Skeletal muscle tissue (tissue), 5 donors: ENCODE measurements around the gene SEC16A. TPM values are rescaled to one million over a fixed set of nuclear protein-coding genes. Genes with fewer than 3 reads are reported as not detected.

ENCODE experiments used
- H3K27ac ChIP-seq: one replicate; pipeline ENCODE4 v1.7.0; 2013; ENCODE audit warnings: mild to moderate bottlenecking, low read depth, low read length, inconsistent platforms
- H3K27me3 ChIP-seq, 3 donors: one replicate each; pipeline ENCODE4 v1.7.0; 2013; ENCODE audit warnings: low read length in 3 of 3; ENCODE audit not compliant: control insufficient read depth in 3 of 3, insufficient read depth in 3 of 3
- H3K36me3 ChIP-seq, 3 donors: one replicate each; pipeline ENCODE4 v1.7.0; 2013; ENCODE audit warnings: low read length in 3 of 3; ENCODE audit not compliant: control insufficient read depth in 3 of 3, insufficient read depth in 3 of 3
- H3K4me1 ChIP-seq, 3 donors: one replicate each; pipeline ENCODE4 v1.7.0; 2013; ENCODE audit warnings: low read length in 3 of 3, mild to moderate bottlenecking in 3 of 3; ENCODE audit not compliant: control insufficient read depth in 3 of 3, insufficient read depth in 3 of 3
- H3K4me3 ChIP-seq, 3 donors: one replicate each; pipeline ENCODE4 v1.7.0; 2013; ENCODE audit warnings: low read length in 3 of 3
- H3K9ac ChIP-seq, 3 donors: one replicate each; pipeline ENCODE4 v1.7.0; 2013; ENCODE audit warnings: low read length in 3 of 3, mild to moderate bottlenecking in 3 of 3, moderate library complexity in 2 of 3, low read depth in 1 of 3
- H3K9me3 ChIP-seq, 3 donors: one replicate each; pipeline ENCODE4 v1.7.0; 2013; ENCODE audit warnings: low read length in 3 of 3; ENCODE audit not compliant: control insufficient read depth in 3 of 3
- small RNA-seq: library from RNA; depleted of rRNA; stranded (forward); fragments of <200 nt; gene quantifications from one replicate; pipeline ENCODE3, GENCODE V24; 2014
- total RNA-seq: library from RNA; depleted of rRNA; stranded (reverse); fragments of >200 nt; gene quantifications from one replicate; pipeline ENCODE4 v1.2.3, GENCODE V29; 2014
- donor health status: Osteomylitis.

SEC16A gene
- total RNA-seq, 1 donor from 2014 or later = 14.1 TPM

DNA sequence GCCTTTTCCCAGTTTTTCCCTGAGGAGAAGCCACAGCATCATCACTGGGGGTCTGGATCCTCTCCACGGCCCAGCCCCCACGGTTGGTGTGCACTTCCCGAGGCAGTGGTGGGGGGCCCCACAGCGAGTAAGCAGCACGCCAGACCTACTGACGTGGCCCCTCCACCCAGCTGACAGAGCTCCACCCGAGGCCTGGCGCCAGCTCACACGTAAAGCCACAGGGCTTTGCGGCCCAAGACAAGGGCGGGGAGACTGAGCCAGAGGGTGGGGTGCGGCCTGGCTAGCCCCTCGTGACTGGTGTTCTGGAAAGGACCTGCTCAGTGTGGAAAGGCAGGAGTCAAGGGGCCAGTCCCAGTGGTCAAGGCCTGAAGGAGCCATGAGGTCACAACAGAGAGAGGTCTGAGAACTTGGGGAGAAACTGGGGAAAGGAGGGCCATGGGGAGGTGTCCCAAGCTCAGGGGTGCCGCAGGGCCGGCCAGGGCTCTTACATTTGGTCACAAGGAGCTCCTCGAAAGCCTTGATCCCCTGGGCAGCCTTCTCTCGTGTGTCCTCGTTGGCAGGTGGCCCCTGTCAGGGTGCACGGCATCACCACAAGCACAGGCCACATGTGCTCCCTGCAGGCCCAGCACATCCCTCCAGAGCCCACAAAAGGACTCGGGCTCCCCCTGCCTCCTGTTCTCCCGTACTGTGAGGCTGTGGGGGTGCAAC, 88.4 kb downstream of the SEC16A start:
- H3K9ac ChIP-seq = no peak overlapping the region

DNA sequence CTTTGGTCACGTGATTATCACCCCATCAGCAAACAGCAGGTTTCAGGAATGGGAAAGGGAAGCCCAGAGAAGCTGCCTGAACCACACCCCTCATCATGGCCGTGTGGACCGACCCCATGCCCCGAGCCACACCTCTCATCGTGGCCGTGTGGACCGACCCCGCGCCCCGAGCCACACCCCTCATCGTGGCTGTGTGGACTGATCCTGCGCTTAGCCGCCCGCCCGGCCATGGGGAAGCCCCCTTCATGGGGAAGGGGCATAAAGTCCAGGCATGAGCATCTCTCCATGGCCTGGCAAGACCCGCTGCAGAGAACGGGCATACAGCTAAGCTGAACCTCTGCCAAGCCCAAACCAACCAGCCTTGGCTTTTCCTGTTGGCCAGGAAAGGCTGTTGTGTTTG, 89.3 kb downstream of the SEC16A start:
- no peaks in the 10 kb centered on the region for H3K9me3 ChIP-seq
- no peak overlapping the region for H3K4me3 ChIP-seq
- H3K4me1 ChIP-seq = peaks cover 2 to 3% (median 2%) of the 10 kb centered on the region in 3 donors
- H3K9ac ChIP-seq = no peak overlapping the region
- H3K27ac ChIP-seq = no peak overlapping the region
- peaks cover 54 to 72% (median 61%) of the 10 kb centered on the region in 3 donors for H3K36me3 ChIP-seq
- H3K27me3 ChIP-seq = no peaks in the 10 kb centered on the region

More for the DNA sequence above, 88.4 kb downstream of the SEC16A start:
- no peak overlapping the region for H3K27ac ChIP-seq
- no peaks in the 10 kb centered on the region for H3K9me3 ChIP-seq
- H3K36me3 ChIP-seq = peaks cover 49 to 63% (median 52%) of the 10 kb centered on the region in 3 donors
- no peaks in the 10 kb centered on the region for H3K27me3 ChIP-seq
- peaks cover 11 to 12% (median 11%) of the 10 kb centered on the region in 3 donors for H3K4me1 ChIP-seq
- H3K4me3 ChIP-seq = no peak overlapping the region

DNA sequence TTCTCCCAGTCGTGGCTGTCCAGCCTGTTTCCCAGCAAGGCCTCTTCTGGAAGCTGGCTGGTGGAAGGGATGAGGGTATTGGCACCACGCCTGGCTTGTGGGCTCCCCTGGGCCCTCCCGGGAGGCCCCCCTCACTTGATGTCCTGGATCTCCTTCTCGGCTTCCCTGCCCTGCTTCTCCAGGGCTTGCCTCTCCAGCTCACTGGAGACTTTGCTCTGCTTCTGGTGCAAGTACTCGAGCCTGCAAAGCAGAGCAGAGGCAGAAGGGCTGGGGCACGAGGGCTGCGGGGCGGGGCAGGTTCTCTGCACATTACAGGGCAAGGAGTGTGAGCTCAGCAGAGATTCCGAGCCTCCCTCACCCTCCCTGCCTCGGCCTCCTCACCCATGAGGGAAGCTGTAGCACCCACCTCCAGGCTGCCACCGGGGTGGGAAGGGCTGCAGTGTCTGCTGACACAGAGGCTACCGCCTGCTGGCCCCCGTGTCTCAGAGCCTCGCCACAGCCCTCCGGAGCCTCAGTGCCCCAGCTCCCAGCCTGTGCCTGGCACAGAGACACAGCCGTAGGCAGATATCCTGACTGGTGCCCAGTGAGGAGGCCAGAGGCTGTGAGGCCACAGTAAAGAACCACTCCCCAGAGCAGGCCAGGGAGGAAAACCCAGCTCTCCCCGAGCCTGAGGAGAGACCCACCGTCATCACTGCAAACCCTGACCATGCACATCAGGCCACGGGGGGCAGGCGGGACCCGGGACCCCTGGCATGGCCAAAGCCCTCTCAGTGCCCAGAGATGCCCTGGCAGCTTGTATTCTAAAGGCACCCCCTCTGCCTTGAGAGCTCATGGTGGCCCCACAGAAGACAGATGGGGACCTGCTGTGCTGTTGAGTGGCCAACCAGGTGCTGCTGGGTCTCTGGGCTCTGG, 90.0 kb downstream of the SEC16A start:
- Histone ChIP-seq H3K36me3 (peaks cover 59 to 74% (median 60%) of the 10 kb centered on the region in 3 donors), H3K9me3 (no peaks in the 10 kb centered on the region), H3K4me1 (no peaks in the 10 kb centered on the region)

DNA sequence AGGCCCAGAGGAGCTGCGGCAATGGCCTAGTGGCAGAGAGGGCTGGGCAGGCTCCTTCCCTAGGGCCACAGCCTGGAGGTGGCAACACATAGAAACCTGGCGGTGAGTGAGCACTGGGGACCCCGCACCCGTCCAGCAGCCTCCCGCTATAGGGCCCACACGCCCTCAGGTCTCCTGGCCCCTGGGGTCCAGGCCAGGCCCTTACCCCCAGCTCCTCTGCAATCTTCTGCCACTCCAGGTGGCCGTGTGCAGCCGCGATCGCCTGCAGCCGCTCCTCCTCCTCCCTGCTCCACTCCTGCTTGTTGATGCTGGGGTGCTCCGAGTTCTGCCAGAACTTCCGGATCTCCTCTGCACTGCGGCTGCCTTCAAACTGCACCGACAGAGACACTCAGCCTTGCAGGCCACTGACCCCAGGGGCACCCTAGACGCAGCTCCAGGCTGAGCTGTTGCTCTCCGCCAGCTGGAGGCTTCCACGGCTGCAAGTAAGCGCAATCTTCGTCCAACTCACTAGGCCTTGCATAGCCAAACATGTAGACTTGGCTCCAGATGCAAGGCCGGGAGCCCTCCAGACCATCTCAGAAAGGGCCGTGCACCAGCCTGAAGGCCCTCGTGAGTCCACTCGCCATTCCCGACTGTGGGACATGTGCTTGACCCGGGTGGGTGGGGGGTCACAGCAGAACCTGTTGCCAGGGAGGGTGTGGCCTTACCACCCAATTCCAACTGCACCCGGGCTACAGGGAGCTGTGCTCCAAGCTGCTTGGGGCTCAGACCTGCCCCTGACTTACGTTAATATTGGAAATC, 90.9 kb downstream of the SEC16A start:
- Histone ChIP-seq H3K36me3 (peaks cover 61 to 75% (median 66%) of the 10 kb centered on the region in 3 donors), H3K9me3 (no peaks in the 10 kb centered on the region)

More for the DNA sequence above, 90.0 kb downstream of the SEC16A start:
- Histone ChIP-seq H3K27ac (no peak overlapping the region), H3K27me3 (no peaks in the 10 kb centered on the region), H3K4me3 (no peak overlapping the region), H3K9ac (no peak overlapping the region)

More for the DNA sequence above, 90.9 kb downstream of the SEC16A start:
- no peak overlapping the region for H3K9ac ChIP-seq
- no peaks in the 10 kb centered on the region for H3K4me1 ChIP-seq
- no peaks in the 10 kb centered on the region for H3K27me3 ChIP-seq
- no peak overlapping the region for H3K27ac ChIP-seq
- H3K4me3 ChIP-seq = no peak overlapping the region

Small RNAs within 50 kb of the gene (small RNA-seq; reads per million reads assigned to genes)
- 0.09 reads per million for gene MIR4673

Other genes with a start within 250 kb of the SEC16A start
- gene QSOX2, start 237.2 kb downstream of the SEC16A start, total RNA-seq = 3.7 TPM
- under 0.01 TPM for gene CCDC187, start 178.9 kb downstream of the SEC16A start, total RNA-seq
- gene GPSM1, start 155.5 kb downstream of the SEC16A start, total RNA-seq = 14.1 TPM
- gene DNLZ, start 119.3 kb downstream of the SEC16A start, total RNA-seq = 5.2 TPM
- gene CARD9, start 109.4 kb downstream of the SEC16A start, total RNA-seq = 1.0 TPM
- 4.7 TPM for gene SNAPC4, start 82.9 kb downstream of the SEC16A start, total RNA-seq
- 7.8 TPM for gene ENTR1, start 72.4 kb downstream of the SEC16A start, total RNA-seq
- gene PMPCA, start 72.4 kb downstream of the SEC16A start, total RNA-seq = 30.3 TPM
- 4.7 TPM for gene INPP5E, start 43.2 kb downstream of the SEC16A start, total RNA-seq
- 69.4 TPM for gene NOTCH1, start 63.0 kb upstream of the SEC16A start, total RNA-seq
- 51.7 TPM for gene EGFL7, start 179.9 kb upstream of the SEC16A start, total RNA-seq
- 27.1 TPM for gene AGPAT2, start 204.4 kb upstream of the SEC16A start, total RNA-seq
- 11.0 TPM for gene DIPK1B, start 229.5 kb upstream of the SEC16A start, total RNA-seq